Measurements from ENCODE around the gene DHRS12.
"Not testable (repeated sequence)": the region's sequence is repeated elsewhere in the genome, so short reads cannot be mapped to it uniquely, and the experiment has no call there.

DHRS12 gene

DNA sequence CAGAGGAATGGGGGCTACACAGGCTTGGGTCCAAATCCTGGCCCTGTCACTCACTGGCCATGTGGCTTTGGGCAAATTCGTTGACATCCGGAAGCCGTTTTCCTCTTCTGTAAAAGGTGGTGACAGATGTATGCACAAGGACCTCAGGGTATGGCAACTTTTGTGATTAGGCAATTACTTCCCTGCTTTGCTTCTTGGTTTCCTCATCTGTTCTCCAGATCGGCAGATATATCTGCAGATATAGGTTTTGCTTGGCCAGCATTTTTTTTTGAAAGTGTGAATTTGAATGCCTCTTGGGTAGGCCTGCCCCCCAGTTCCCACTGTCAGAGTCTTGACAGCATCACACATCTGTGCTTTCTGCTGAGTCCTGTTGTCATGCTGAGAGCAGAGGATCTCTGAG, 23.3 kb upstream of the DHRS12 start:
- no peak for DNase-seq

GRCh38 chr13:51826606-51827005, 22.6 kb upstream of the DHRS12 start:
- no peak for DNase-seq

- DNase-seq, result no peak
Observed at GRCh38 chr13:51825681-51826254, 21.8 kb upstream of the DHRS12 start.

DNA sequence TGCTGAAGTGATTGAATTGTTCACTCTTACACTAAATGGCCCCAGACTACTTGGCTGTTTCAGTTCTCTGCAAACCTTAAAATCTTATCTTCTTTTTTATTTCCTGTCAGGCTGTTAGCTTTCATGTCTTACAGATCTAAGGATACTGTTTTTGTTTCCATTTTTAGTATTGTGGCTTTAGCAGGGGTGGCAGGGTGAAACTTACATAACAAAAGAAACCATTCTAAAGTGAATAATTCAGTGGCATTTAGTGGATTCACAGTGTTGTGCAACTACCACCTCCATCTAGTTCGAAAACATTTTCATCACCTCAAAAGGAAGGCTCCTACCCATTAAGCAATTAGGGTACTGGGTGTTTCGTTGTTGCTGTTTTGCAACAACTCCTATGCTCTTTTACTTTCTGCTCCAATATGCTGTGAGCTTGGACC, 21.2 kb upstream of the DHRS12 start:
- no peak for DNase-seq

DNA sequence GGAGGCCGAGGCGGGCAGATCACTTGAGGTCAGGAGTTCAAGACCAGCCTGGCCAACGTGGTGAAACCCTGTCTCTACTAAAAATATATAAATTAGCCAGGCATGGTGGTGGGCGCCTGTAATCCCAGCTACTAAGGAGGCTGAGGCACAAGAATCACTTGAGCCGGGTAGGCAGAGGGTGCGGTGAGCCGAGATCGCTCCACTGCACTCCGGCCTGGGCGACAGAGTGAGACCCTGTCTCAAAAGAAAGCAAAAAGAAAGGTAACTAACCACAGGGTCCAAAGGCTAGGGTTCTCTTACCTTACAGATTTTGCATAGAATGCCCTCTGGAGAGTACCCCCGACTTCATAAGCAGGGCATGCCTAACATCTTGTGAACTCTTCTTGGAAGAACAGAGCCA, 20.7 kb upstream of the DHRS12 start:
- not testable (repeated sequence) for DNase-seq

DNA sequence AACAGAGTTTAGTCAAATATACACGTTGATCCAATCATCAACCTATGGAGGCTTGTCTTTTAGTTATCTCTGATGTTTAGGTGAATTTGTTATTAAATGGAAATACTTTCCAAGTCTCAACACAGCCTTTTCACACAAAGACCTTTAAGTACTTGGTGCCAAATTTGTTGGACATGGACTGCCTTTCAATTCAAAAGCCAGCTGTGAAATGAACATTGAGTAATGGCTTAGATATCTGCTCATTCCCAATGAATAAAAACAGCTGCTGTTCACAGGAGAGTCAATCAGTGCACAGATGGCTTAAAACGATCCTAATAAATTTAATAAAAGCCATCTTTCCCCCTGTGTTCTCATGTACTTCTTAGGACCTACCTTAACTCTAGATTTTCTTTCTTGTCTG, 19.9 kb upstream of the DHRS12 start:
- no peak for DNase-seq

GRCh38 chr13:51823359-51823758, 19.4 kb upstream of the DHRS12 start:
- no peak for DNase-seq

GRCh38 chr13:51822106-51822815, 18.3 kb upstream of the DHRS12 start:
- DNase-seq, result peak in 2 of 3 experiments; percentile 27 to 63

GRCh38 chr13:51821606-51822005, 17.6 kb upstream of the DHRS12 start:
- peak in 1 of 3 experiments; percentile 25 for DNase-seq

DNA sequence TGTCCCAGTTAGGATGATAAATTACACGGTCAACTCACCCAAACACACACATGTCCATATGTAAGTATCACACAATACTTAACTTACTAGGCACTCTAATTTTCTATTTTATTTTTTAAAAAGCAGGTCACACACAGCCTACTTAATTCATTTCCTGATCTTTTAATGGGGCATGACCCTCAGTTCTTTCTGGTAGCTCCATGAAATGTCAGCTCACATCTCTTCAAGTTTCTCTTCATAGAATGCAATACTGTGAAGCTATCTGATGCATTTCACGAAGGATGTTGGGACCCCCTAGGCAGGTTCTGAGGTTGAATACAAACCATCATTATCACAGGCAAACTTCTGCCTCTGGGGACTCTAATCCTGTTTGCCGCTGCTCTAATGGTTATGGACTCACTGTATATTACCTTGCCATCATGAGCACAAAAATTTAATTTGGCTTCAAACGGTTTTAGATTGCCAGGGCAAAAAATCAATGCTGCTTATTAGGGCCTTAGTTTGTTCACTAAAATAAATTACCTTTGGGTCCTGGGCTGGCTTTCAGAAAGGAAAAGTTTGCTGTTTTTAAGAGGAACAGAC, 16.1 kb upstream of the DHRS12 start:
- no peak for DNase-seq

- DNase-seq, result no peak
Observed at GRCh38 chr13:51819544-51819943, 15.6 kb upstream of the DHRS12 start.

DNA sequence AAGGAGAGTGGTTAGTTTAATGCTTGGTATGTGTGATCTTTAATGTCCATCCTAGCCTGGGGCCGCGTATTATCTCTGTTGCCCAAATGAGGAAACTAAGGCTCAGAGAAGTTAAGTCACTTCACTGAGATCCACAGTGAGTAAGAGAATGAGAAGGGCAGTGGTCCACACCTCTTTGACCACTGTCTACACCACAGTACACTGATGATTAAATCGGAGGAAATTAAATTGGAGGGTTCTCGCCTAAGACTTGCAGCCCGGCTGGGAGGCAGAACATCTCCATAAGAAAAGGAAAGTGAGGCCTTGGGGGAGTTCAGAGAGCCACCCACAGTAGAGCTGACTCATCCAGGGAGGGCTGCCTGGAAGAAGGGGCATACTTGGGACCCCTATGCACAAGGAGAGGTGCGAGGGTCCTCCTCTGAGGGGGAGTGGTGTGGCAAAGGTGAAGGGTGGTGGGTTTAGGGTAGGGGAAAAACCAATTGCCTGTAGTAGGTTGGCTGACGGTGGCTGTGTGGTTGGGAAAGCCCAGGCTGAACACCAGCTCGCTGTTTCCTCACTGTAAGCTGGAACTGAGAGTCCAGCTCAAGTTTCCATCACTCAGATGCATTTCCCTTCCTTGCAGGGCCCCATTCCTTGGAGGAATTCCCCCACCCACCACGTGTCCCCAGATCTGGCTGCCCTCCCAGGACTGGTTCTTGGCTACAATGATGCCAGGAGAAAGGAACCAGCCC, 15.0 kb upstream of the DHRS12 start:
- no peak for DNase-seq

DNA sequence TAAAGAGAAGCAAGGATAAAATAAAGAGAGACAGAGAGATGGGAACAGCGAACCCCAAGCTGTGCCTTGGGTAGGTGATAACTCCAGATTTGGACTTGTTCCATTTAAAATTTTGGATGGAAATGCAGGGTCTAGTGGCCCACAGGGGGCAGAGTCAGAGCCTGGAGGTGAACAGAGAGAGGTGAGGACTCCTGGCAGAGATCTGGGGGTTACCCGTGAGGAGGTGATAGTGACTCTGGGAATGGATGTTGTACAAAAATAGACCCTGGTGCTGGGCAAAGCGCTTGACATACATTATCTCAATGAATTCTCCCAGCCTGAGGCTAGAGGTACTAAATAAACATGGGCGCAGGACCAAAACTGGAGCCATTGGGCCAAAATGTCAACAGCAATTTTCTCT, 14.3 kb upstream of the DHRS12 start:
- DNase-seq, result no peak

DNA sequence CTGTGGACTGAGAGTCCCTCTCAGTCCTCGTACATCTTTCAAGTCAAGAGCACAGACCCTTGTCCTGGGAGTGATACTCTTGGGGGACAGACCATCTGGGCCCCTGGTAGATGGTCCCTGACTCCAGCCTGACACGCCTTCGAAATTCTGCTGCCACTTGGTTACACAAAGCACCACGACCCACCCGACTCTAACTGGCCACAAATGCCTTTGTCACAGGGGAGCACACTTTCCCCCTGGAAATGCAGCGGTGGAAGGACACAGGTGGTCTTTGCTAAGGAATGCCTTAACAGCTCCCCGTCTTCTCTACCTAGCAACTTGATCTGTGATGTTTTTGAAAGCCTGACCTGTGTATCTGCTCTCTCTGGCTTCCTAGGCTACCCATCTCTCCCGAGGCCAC, 13.8 kb upstream of the DHRS12 start:
- DNase-seq, result no peak

GRCh38 chr13:51816604-51817249, 12.8 kb upstream of the DHRS12 start:
- DNase-seq, result peak; percentile 29 to 87 (median 82)

- peak in 2 of 3 experiments; percentile 44 to 75 for DNase-seq
Observed at GRCh38 chr13:51815848-51816247, 11.9 kb upstream of the DHRS12 start.

- DNase-seq, result peak; percentile 79 to 92 (median 80)
Observed at GRCh38 chr13:51814825-51815650, 11.1 kb upstream of the DHRS12 start.

DNA sequence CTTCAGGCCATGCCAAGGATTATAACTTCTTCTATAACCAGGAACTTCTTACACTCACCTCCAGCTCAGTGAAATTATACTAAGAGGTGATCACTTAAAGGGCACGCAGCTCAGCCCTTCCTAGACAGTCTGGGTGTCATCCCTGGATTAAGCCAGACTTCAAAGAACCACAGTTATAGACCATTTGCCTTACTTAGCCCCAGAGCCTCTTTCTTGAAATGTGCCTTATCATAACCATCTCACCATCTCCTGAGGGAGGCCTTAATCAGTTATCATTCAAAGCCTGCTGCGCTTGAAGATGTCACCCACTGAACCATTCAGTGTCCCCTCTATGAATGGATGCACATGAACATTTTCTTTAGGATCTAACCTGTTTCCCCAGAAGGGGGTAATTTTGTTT, 10.1 kb upstream of the DHRS12 start:
- DNase-seq, result no peak

DNA sequence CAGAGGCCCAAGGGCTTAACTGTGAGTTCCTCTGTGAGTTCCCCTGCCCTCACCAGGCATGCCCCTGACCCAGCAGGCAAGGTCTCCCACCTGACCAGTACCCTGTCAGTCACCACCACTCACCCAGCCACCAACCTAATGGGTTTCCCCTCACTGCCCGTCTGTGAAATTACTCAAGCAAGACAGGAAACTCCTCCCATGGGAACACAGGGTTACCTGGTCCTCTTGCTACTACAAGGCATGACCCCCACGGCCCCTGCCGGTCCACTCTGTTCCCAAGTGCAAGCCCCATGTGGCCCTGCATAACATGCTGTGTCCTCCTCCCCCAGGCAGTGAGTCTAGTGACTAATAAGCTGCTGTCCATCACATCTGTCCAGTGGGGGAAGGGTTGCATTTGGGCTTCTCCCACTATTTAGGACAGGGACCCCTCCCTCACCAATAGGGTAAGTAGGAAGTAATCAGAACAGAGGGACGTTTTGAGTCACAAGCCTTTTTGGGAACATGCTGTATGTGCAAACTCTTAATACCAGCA, 8.0 kb upstream of the DHRS12 start:
- no peak for DNase-seq

GRCh38 chr13:51811046-51811445, 7.1 kb upstream of the DHRS12 start:
- DNase-seq, result peak in 1 of 3 experiments; percentile 77

- DNase-seq, result no peak
Observed at GRCh38 chr13:51808811-51809210, 4.8 kb upstream of the DHRS12 start.

GRCh38 chr13:51807041-51807440, 3.1 kb upstream of the DHRS12 start:
- no peak for DNase-seq

Measured in NCI-H1417 (cell line).